Stimulated activated CD4-positive, alpha-beta T cell treated with anti-CD3 and anti-CD28 coated beads, Interleukin-1b, Interleukin-23, amount 100 ng/mL, for 1 hour (primary cell): ENCODE results near the gene TIMP2.
"Not testable (repeated sequence)": the region's sequence is repeated elsewhere in the genome, so short reads cannot be mapped to it uniquely, and the experiment has no call there.

ENCODE experiments used
- DNase-seq, 2 donors: peaks; one replicate each; pipeline ENCODE4 v3.0.0-alpha.2; 2020; ENCODE audit warnings: low read depth in 2 of 2

TIMP2 gene

GRCh38 chr17:78925234-78925633, at the start of gene TIMP2:
TIMP2 (minus strand) TSS chr17:78925387; CDS start chr17:78925088, 299 bp downstream.
- peak; percentile 34 for DNase-seq

GRCh38 chr17:78973792-78974520, 48.8 kb upstream of the TIMP2 start:
- DNase-seq = no peak

GRCh38 chr17:78973196-78973595, 48.0 kb upstream of the TIMP2 start:
- DNase-seq = no peak

GRCh38 chr17:78972507-78973105, 47.4 kb upstream of the TIMP2 start:
- no peak for DNase-seq

- no peak for DNase-seq
Observed at GRCh38 chr17:78971756-78972506, 46.7 kb upstream of the TIMP2 start.

- DNase-seq = peak; percentile 54 to 75
Observed at GRCh38 chr17:78970834-78971755, 45.9 kb upstream of the TIMP2 start.

- DNase-seq = no peak
Observed at GRCh38 chr17:78969865-78970264, 44.7 kb upstream of the TIMP2 start.

- no peak for DNase-seq
Observed at GRCh38 chr17:78967782-78968362, 42.7 kb upstream of the TIMP2 start.

- DNase-seq = no peak
Observed at GRCh38 chr17:78966910-78967600, 41.9 kb upstream of the TIMP2 start.

GRCh38 chr17:78966123-78966813, 41.1 kb upstream of the TIMP2 start:
- no peak for DNase-seq

- DNase-seq = no peak
Observed at GRCh38 chr17:78965491-78965924, 40.3 kb upstream of the TIMP2 start.

- no peak for DNase-seq
Observed at GRCh38 chr17:78963378-78963777, 38.2 kb upstream of the TIMP2 start.

- DNase-seq = not testable (repeated sequence)
Observed at GRCh38 chr17:78962984-78963348, 37.8 kb upstream of the TIMP2 start.

GRCh38 chr17:78962345-78962983, 37.3 kb upstream of the TIMP2 start:
- no peak for DNase-seq

GRCh38 chr17:78961571-78961970, 36.4 kb upstream of the TIMP2 start:
- no peak for DNase-seq

GRCh38 chr17:78960928-78961327, 35.7 kb upstream of the TIMP2 start:
- no peak for DNase-seq

GRCh38 chr17:78959803-78960202, 34.6 kb upstream of the TIMP2 start:
- no peak for DNase-seq

- no peak for DNase-seq
Observed at GRCh38 chr17:78958641-78959127, 33.5 kb upstream of the TIMP2 start.

GRCh38 chr17:78957128-78957527, 31.9 kb upstream of the TIMP2 start:
- no peak for DNase-seq
